ENCODE measurements around the gene DAW1.
"Not testable (repeated sequence)": the region's sequence is repeated elsewhere in the genome, so short reads cannot be mapped to it uniquely, and the experiment has no call there.

Gene DAW1

GRCh38 chr2:227829337-227829736 lies 42.1 kb upstream of the DAW1 start:
- H3K9me3 ChIP-seq (ENCODE audit: insufficient read depth, low read length), result no peaks in the 10 kb centered on the region
- TF ChIP-seq EZH2phosphoT487 (IDR thresholded peaks at IDR 0.05; ENCODE audit: low read depth) (no peak), CTCF (IDR thresholded peaks at IDR 0.05; ENCODE audit: low read depth, low read length) (no peak)
- H3K4me2 ChIP-seq (ENCODE audit: low read length), result no peak overlapping the region
- H3K36me3 ChIP-seq (replicated peaks; ENCODE audit: low read depth, low read length), result no peaks in the 10 kb centered on the region
- no peaks in the 10 kb centered on the region for H3K4me1 ChIP-seq (ENCODE audit: low read length)
- no peak overlapping the region for H3K4me3 ChIP-seq (ENCODE audit: low read length)
- no peak overlapping the region for H3K27ac ChIP-seq (ENCODE audit: low read length)
- no peak overlapping the region for H3K9ac ChIP-seq (ENCODE audit: low read length)
- H4K20me1 ChIP-seq (ENCODE audit: insufficient read depth, low read length), result no peaks in the 10 kb centered on the region
- no peaks in the 10 kb centered on the region; the same call in 1 of the 2 replicates for H3K27me3 ChIP-seq (ENCODE audit: low read depth, low read length)
- H2AFZ ChIP-seq (ENCODE audit: low read depth, low read length), result no peak overlapping the region
- H3K79me2 ChIP-seq (ENCODE audit: low read length), result no peaks in the 10 kb centered on the region

GRCh38 chr2:227834423-227834822 lies 37.0 kb upstream of the DAW1 start:
- Histone ChIP-seq H3K4me1 (ENCODE audit: low read length) (no peaks in the 10 kb centered on the region), H4K20me1 (ENCODE audit: insufficient read depth, low read length) (no peaks in the 10 kb centered on the region), H3K36me3 (replicated peaks; ENCODE audit: low read depth, low read length) (no peaks in the 10 kb centered on the region), H3K9me3 (ENCODE audit: insufficient read depth, low read length) (no peaks in the 10 kb centered on the region), H3K79me2 (ENCODE audit: low read length) (no peaks in the 10 kb centered on the region), H3K4me3 (ENCODE audit: low read length) (no peak overlapping the region), H2AFZ (ENCODE audit: low read depth, low read length) (no peak overlapping the region), H3K4me2 (ENCODE audit: low read length) (no peak overlapping the region), H3K27me3 (ENCODE audit: low read depth, low read length) (no peaks in the 10 kb centered on the region), H3K9ac (ENCODE audit: low read length) (no peak overlapping the region), H3K27ac (ENCODE audit: low read length) (no peak overlapping the region)
- TF ChIP-seq CTCF (IDR thresholded peaks at IDR 0.05; ENCODE audit: low read depth, low read length) (no peak), EZH2phosphoT487 (IDR thresholded peaks at IDR 0.05; ENCODE audit: low read depth) (no peak)

GRCh38 chr2:227834916-227835650 lies 36.3 kb upstream of the DAW1 start:
- Histone ChIP-seq H3K79me2 (ENCODE audit: low read length) (no peaks in the 10 kb centered on the region), H3K9ac (ENCODE audit: low read length) (no peak overlapping the region), H3K36me3 (replicated peaks; ENCODE audit: low read depth, low read length) (no peaks in the 10 kb centered on the region), H3K27ac (ENCODE audit: low read length) (no peak overlapping the region), H3K4me1 (ENCODE audit: low read length) (no peaks in the 10 kb centered on the region), H3K4me3 (ENCODE audit: low read length) (no peak overlapping the region), H2AFZ (ENCODE audit: low read depth, low read length) (no peak overlapping the region), H3K27me3 (ENCODE audit: low read depth, low read length) (no peaks in the 10 kb centered on the region), H3K4me2 (ENCODE audit: low read length) (no peak overlapping the region), H3K9me3 (ENCODE audit: insufficient read depth, low read length) (no peaks in the 10 kb centered on the region), H4K20me1 (ENCODE audit: insufficient read depth, low read length) (no peaks in the 10 kb centered on the region)
- TF ChIP-seq CTCF (IDR thresholded peaks at IDR 0.05; ENCODE audit: low read depth, low read length) (no peak), EZH2phosphoT487 (IDR thresholded peaks at IDR 0.05; ENCODE audit: low read depth) (no peak)

- H3K4me1 ChIP-seq (ENCODE audit: low read length); H3K9ac ChIP-seq (ENCODE audit: low read length); H3K27ac ChIP-seq (ENCODE audit: low read length); H3K4me3 ChIP-seq (ENCODE audit: low read length); H3K4me2 ChIP-seq (ENCODE audit: low read length); H3K9me3 ChIP-seq (ENCODE audit: insufficient read depth, low read length); H3K27me3 ChIP-seq (ENCODE audit: low read depth, low read length); H4K20me1 ChIP-seq (ENCODE audit: insufficient read depth, low read length); H2AFZ ChIP-seq (ENCODE audit: low read depth, low read length); H3K79me2 ChIP-seq (ENCODE audit: low read length); H3K36me3 ChIP-seq (replicated peaks; ENCODE audit: low read depth, low read length): not testable (repeated sequence)
These were observed 31.9 kb upstream of the DAW1 start for GRCh38 chr2:227839339-227840129.
